IMR-90 (cell line): Measurements from ENCODE around the gene PDE11A. TPM values are rescaled to one million over a fixed set of nuclear protein-coding genes. Genes with fewer than 3 reads are reported as not detected.

Experiments
- ATAC-seq: fragments of 200-7000 bp; cut with Tn5 transposase; 2 replicates; pipeline ENCODE4 v1.9.1; 2020; ENCODE audit warnings: low read depth, mild to moderate bottlenecking, moderate library complexity
- BruUV-seq: library from RNA; stranded (reverse); fragments of 400-500 nt; replicated peaks from 2 replicates; lab custom pipeline; 2021; lab: Mats Ljungman, UMichigan
- CTCF ChIA-PET: fragments of 300-600 bp; formaldehyde crosslinking; extraction: SDS; loops from one replicate; lab custom pipeline; 2021; ENCODE audit warnings: antibody characterized with exemption; lab: Yijun Ruan, JAX
- POLR2A ChIA-PET: fragments of 300-600 bp; sonication (Branson Sonifier 250); formaldehyde crosslinking; loops from one replicate; lab custom pipeline; 2022; ENCODE audit warnings: antibody characterized with exemption; ENCODE audit not compliant: unreplicated experiment; lab: Charles Lee
- DNase-seq: peaks from one replicate; pipeline ENCODE4 v3.0.0; 2013
- H2AFZ ChIP-seq: replicated peaks from 2 replicates; pipeline ENCODE3; 2013; ENCODE audit warnings: low read length, mild to moderate bottlenecking; ENCODE audit not compliant: poor library complexity
- H2AK5ac ChIP-seq: 2 replicates; pipeline ENCODE4 v1.6.1; 2013; ENCODE audit warnings: low read depth, low read length, inconsistent platforms
- H2AK9ac ChIP-seq: replicated peaks from 2 replicates; pipeline ENCODE3; 2013; ENCODE audit warnings: mild to moderate bottlenecking, low read depth, low read length, moderate library complexity; ENCODE audit not compliant: poor library complexity
- H2BK120ac ChIP-seq: 2 replicates; pipeline ENCODE4 v1.6.1; 2013; ENCODE audit warnings: low read depth, low read length, inconsistent platforms
- H2BK15ac ChIP-seq: 3 replicates; pipeline ENCODE4 v1.6.1; 2013; ENCODE audit warnings: low read depth, low read length, inconsistent platforms
- H2BK20ac ChIP-seq: 2 replicates; pipeline ENCODE4 v1.6.1; 2013; ENCODE audit warnings: low read depth, mild to moderate bottlenecking, inconsistent platforms, low read length, moderate library complexity
- H2BK5ac ChIP-seq: 2 replicates; pipeline ENCODE4 v1.6.1; 2013; ENCODE audit warnings: mild to moderate bottlenecking, low read depth, low read length, inconsistent platforms; ENCODE audit not compliant: poor library complexity, severe bottlenecking
- H3K14ac ChIP-seq: replicated peaks from 2 replicates; pipeline ENCODE4 v1.6.1; 2013; ENCODE audit warnings: low read depth, low read length, inconsistent platforms
- H3K18ac ChIP-seq: 2 replicates; pipeline ENCODE4 v1.6.1; 2013; ENCODE audit warnings: low read depth, low read length, control low read depth
- H3K23ac ChIP-seq: 2 replicates; pipeline ENCODE4 v1.6.1; 2013; ENCODE audit warnings: low read depth, low read length, inconsistent platforms
- H3K27ac ChIP-seq: 2 replicates; pipeline ENCODE4 v1.5.1; 2013; ENCODE audit warnings: mild to moderate bottlenecking, control low read depth, low read length; ENCODE audit not compliant: insufficient read depth
- H3K27me3 ChIP-seq: 2 replicates; pipeline ENCODE4 v1.6.1; 2013; ENCODE audit warnings: low read length; ENCODE audit not compliant: control insufficient read depth, insufficient read depth
- H3K36me3 ChIP-seq: 2 replicates; pipeline ENCODE4 v1.6.1; 2013; ENCODE audit warnings: low read length, mixed read lengths; ENCODE audit not compliant: control insufficient read depth, insufficient read depth
- H3K4ac ChIP-seq: 2 replicates; pipeline ENCODE4 v1.6.1; 2013; ENCODE audit warnings: low read depth, low read length, inconsistent platforms
- H3K4me1 ChIP-seq: 2 replicates; pipeline ENCODE4 v1.6.1; 2013; ENCODE audit warnings: low read length, mixed read lengths; ENCODE audit not compliant: control insufficient read depth, insufficient read depth
- H3K4me2 ChIP-seq: 2 replicates; pipeline ENCODE4 v1.6.1; 2013; ENCODE audit warnings: low read depth, mild to moderate bottlenecking, control low read depth, low read length, moderate library complexity
- H3K4me3 ChIP-seq: 2 replicates; pipeline ENCODE4 v1.5.1; 2013; ENCODE audit warnings: low read depth, mild to moderate bottlenecking, control low read depth, low read length, moderate library complexity; ENCODE audit not compliant: insufficient read depth
- H3K56ac ChIP-seq: 2 replicates; pipeline ENCODE4 v1.6.1; 2013; ENCODE audit warnings: low read length, inconsistent platforms; ENCODE audit not compliant: insufficient read depth; ENCODE audit errors: extremely low read depth
- H3K79me1 ChIP-seq, 2 experiments: 2 replicates each; pipeline ENCODE4 v1.6.1; 2013; ENCODE audit warnings: low read length in 2 of 2, inconsistent platforms in 1 of 2, low read depth in 1 of 2
- H3K9ac ChIP-seq: 2 replicates; pipeline ENCODE4 v1.6.1; 2013; ENCODE audit warnings: low read depth, low read length, control low read depth
- H3K9me1 ChIP-seq: 2 replicates; pipeline ENCODE4 v1.6.1; 2013; ENCODE audit warnings: low read length, inconsistent platforms; ENCODE audit not compliant: insufficient read depth
- H3K9me3 ChIP-seq: 2 replicates; pipeline ENCODE4 v1.6.1; 2013; ENCODE audit warnings: low read length; ENCODE audit not compliant: control insufficient read depth, insufficient read depth
- H4K20me1 ChIP-seq: 2 replicates; pipeline ENCODE4 v1.6.1; 2013; ENCODE audit warnings: low read length, inconsistent platforms; ENCODE audit not compliant: insufficient read depth
- H4K5ac ChIP-seq: 2 replicates; pipeline ENCODE4 v1.6.1; 2013; ENCODE audit warnings: mild to moderate bottlenecking, low read depth, low read length, control low read depth
- H4K8ac ChIP-seq, 2 experiments: 2 replicates each; pipeline ENCODE4 v1.6.1; 2013; ENCODE audit warnings: low read depth in 2 of 2, low read length in 2 of 2, control low read depth in 1 of 2, inconsistent platforms in 1 of 2
- H4K91ac ChIP-seq: 2 replicates; pipeline ENCODE4 v1.6.1; 2013; ENCODE audit warnings: low read depth, low read length, inconsistent platforms; ENCODE audit not compliant: insufficient read depth
- BHLHE40 ChIP-seq: fragments of 150-350 bp; IDR thresholded peaks from 2 replicates; pipeline ENCODE4 v1.6.1; 2016; ENCODE audit warnings: mild to moderate bottlenecking, low read depth, low read length
- ELK1 ChIP-seq: fragments of 150-350 bp; IDR thresholded peaks from 2 replicates; pipeline ENCODE4 v1.6.1; 2016; ENCODE audit warnings: low read depth, mild to moderate bottlenecking, low read length, moderate library complexity, borderline replicate concordance
- NFE2L2 ChIP-seq: fragments of 150-350 bp; IDR thresholded peaks from 2 replicates; pipeline ENCODE4 v1.6.1; 2016; ENCODE audit warnings: low read depth, mild to moderate bottlenecking, low read length
- USF2 ChIP-seq: fragments of 150-350 bp; IDR thresholded peaks from 2 replicates; pipeline ENCODE4 v1.6.1; 2017; ENCODE audit warnings: mild to moderate bottlenecking, antibody characterized with exemption, low read length, low read depth
- WGBS, 2 experiments: methylation state at CpG; one replicate each; pipeline versions ENCODE4 v1.1.5 to v1.1.7; 2013; ENCODE audit warnings: missing lambda C conversion rate in 2 of 2; ENCODE audit not compliant: insufficient read length in 1 of 2; ENCODE audit errors: extremely low coverage in 2 of 2; 5-methylcytosine and 5-hydroxymethylcytosine counted together
- dilution Hi-C: fragments of 300-500 bp; cut with HindIII; formaldehyde crosslinking; loops from one replicate; pipeline ENCODE4 v1.14.3; 2018; ENCODE audit warnings: low sequenced_read_pairs; ENCODE audit not compliant: unreplicated experiment
- in situ Hi-C: fragments of 300-500 bp; cut with MboI; formaldehyde crosslinking; loops from 3 replicates; pipeline ENCODE4 v1.14.3; 2019; ENCODE audit warnings: low sequenced_read_pairs, inconsistent platforms, mixed read lengths
- intact Hi-C: fragments of 100-400 bp; cut with micrococcal nuclease; formaldehyde crosslinking; loops from 2 replicates; pipeline ENCODE4 v1.10.0; 2022
- polyA plus RNA-seq, 3 experiments: library from polyadenylated mRNA; depleted of rRNA; stranded (reverse); fragments of >200 nt; gene quantifications; 2 replicates each; pipeline ENCODE4 v1.2.3, GENCODE V29; 2012; ENCODE audit warnings: low replicate concordance in 1 of 3
- total RNA-seq: library from RNA; depleted of rRNA; stranded (reverse); fragments of >200 nt; gene quantifications from 2 replicates; pipeline ENCODE4 v1.2.3, GENCODE V29; 2012

PDE11A gene
- total and polyA plus RNA-seq, 2 of the 4 experiments (the other 2 are of a cell fraction): 0.21 to 0.72 TPM

GRCh38 chr2:177771191-177771590 lies 301.4 kb downstream of the PDE11A start:
- Histone ChIP-seq H4K91ac (no peak overlapping the region), H3K23ac (no peak overlapping the region), H2BK5ac (no peak overlapping the region), H3K18ac (no peak overlapping the region), H2BK15ac (no peak overlapping the region), H2BK20ac (no peak overlapping the region), H3K27me3 (peaks cover 2% of the 10 kb centered on the region), H3K9ac (no peak overlapping the region), H3K79me1 (no peaks in the 10 kb centered on the region), H2AK9ac (no peak overlapping the region), H2AFZ (no peak overlapping the region), H4K20me1 (no peaks in the 10 kb centered on the region), H3K4me1 (no peaks in the 10 kb centered on the region), H4K8ac (no peak overlapping the region), H3K9me1 (no peaks in the 10 kb centered on the region), H3K4me3 (no peak overlapping the region), H3K14ac (no peak overlapping the region), H3K36me3 (no peaks in the 10 kb centered on the region), H2AK5ac (no peak overlapping the region), H3K56ac (no peak overlapping the region), H3K4me2 (no peak overlapping the region), H3K27ac (no peak overlapping the region), H3K4ac (no peak overlapping the region), H3K9me3 (no peaks in the 10 kb centered on the region), H2BK120ac (no peak overlapping the region), H4K5ac (no peak overlapping the region)
- in situ Hi-C loops: no loop called here
- ChIA-PET POLR2A (no interaction called here), CTCF (no interaction called here)
- intact Hi-C loops: no loop called here
- TF ChIP-seq NFE2L2: no peak
- TF ChIP-seq USF2: no peak
- no peak for TF ChIP-seq BHLHE40
- no peak for TF ChIP-seq ELK1
- no CpG with 5 or more reads among the region's 3 CpGs for WGBS, 2 experiments
- no TSS peak for BruUV-seq
- ATAC-seq (no peak), DNase-seq (no peak)
- dilution Hi-C loops: no loop called here
